ENCODE data around the gene NEIL3.

DNA sequence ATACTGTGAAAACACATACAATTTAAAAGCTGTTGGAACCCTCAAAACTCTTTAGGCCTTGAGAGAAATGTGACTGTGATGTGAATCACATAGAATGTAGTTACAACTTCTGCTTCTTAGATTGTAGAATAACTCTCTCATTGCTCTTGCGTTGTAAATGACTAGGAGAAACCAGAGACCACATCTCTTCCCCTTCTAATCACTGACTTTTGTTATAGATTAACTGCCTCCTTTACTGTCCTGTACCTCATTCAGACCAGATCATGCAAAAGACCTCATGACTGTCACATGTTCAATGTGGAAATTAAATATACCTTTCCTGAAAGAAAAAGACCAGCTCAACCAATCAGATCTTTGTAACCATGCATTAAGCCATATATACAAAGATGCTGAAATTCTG is 43.2 kb upstream of the NEIL3 start:
- no peak for TF ChIP-seq POLR2A (IDR thresholded peaks at IDR 0.05)
- TF ChIP-seq, protein P1, sequence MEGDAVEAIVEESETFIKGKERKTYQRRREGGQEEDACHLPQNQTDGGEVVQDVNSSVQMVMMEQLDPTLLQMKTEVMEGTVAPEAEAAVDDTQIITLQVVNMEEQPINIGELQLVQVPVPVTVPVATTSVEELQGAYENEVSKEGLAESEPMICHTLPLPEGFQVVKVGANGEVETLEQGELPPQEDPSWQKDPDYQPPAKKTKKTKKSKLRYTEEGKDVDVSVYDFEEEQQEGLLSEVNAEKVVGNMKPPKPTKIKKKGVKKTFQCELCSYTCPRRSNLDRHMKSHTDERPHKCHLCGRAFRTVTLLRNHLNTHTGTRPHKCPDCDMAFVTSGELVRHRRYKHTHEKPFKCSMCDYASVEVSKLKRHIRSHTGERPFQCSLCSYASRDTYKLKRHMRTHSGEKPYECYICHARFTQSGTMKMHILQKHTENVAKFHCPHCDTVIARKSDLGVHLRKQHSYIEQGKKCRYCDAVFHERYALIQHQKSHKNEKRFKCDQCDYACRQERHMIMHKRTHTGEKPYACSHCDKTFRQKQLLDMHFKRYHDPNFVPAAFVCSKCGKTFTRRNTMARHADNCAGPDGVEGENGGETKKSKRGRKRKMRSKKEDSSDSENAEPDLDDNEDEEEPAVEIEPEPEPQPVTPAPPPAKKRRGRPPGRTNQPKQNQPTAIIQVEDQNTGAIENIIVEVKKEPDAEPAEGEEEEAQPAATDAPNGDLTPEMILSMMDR (IDR thresholded peaks at IDR 0.05), result no peak
